IMR-90 (cell line): ENCODE results near the gene RLN3. TPM values are rescaled to one million over a fixed set of nuclear protein-coding genes. Genes with fewer than 3 reads are reported as not detected.

Source experiments
- ATAC-seq: fragments of 200-7000 bp; cut with Tn5 transposase; 2 replicates; pipeline ENCODE4 v1.9.1; 2020; ENCODE audit warnings: low read depth, mild to moderate bottlenecking, moderate library complexity
- BruUV-seq: library from RNA; stranded (reverse); fragments of 400-500 nt; replicated peaks from 2 replicates; lab custom pipeline; 2021; lab: Mats Ljungman, UMichigan
- CTCF ChIA-PET: fragments of 300-600 bp; formaldehyde crosslinking; extraction: SDS; loops from one replicate; lab custom pipeline; 2021; ENCODE audit warnings: antibody characterized with exemption; lab: Yijun Ruan, JAX
- POLR2A ChIA-PET: fragments of 300-600 bp; sonication (Branson Sonifier 250); formaldehyde crosslinking; loops from one replicate; lab custom pipeline; 2022; ENCODE audit warnings: antibody characterized with exemption; ENCODE audit not compliant: unreplicated experiment; lab: Charles Lee
- DNase-seq: peaks from one replicate; pipeline ENCODE4 v3.0.0; 2013
- H2AFZ ChIP-seq: replicated peaks from 2 replicates; pipeline ENCODE3; 2013; ENCODE audit warnings: low read length, mild to moderate bottlenecking; ENCODE audit not compliant: poor library complexity
- H2AK5ac ChIP-seq: 2 replicates; pipeline ENCODE4 v1.6.1; 2013; ENCODE audit warnings: low read depth, low read length, inconsistent platforms
- H2AK9ac ChIP-seq: replicated peaks from 2 replicates; pipeline ENCODE3; 2013; ENCODE audit warnings: mild to moderate bottlenecking, low read depth, low read length, moderate library complexity; ENCODE audit not compliant: poor library complexity
- H2BK120ac ChIP-seq: 2 replicates; pipeline ENCODE4 v1.6.1; 2013; ENCODE audit warnings: low read depth, low read length, inconsistent platforms
- H2BK15ac ChIP-seq: 3 replicates; pipeline ENCODE4 v1.6.1; 2013; ENCODE audit warnings: low read depth, low read length, inconsistent platforms
- H2BK20ac ChIP-seq: 2 replicates; pipeline ENCODE4 v1.6.1; 2013; ENCODE audit warnings: low read depth, mild to moderate bottlenecking, inconsistent platforms, low read length, moderate library complexity
- H2BK5ac ChIP-seq: 2 replicates; pipeline ENCODE4 v1.6.1; 2013; ENCODE audit warnings: mild to moderate bottlenecking, low read depth, low read length, inconsistent platforms; ENCODE audit not compliant: poor library complexity, severe bottlenecking
- H3K14ac ChIP-seq: replicated peaks from 2 replicates; pipeline ENCODE4 v1.6.1; 2013; ENCODE audit warnings: low read depth, low read length, inconsistent platforms
- H3K18ac ChIP-seq: 2 replicates; pipeline ENCODE4 v1.6.1; 2013; ENCODE audit warnings: low read depth, low read length, control low read depth
- H3K23ac ChIP-seq: 2 replicates; pipeline ENCODE4 v1.6.1; 2013; ENCODE audit warnings: low read depth, low read length, inconsistent platforms
- H3K27ac ChIP-seq: 2 replicates; pipeline ENCODE4 v1.5.1; 2013; ENCODE audit warnings: mild to moderate bottlenecking, control low read depth, low read length; ENCODE audit not compliant: insufficient read depth
- H3K27me3 ChIP-seq: 2 replicates; pipeline ENCODE4 v1.6.1; 2013; ENCODE audit warnings: low read length; ENCODE audit not compliant: control insufficient read depth, insufficient read depth
- H3K36me3 ChIP-seq: 2 replicates; pipeline ENCODE4 v1.6.1; 2013; ENCODE audit warnings: low read length, mixed read lengths; ENCODE audit not compliant: control insufficient read depth, insufficient read depth
- H3K4ac ChIP-seq: 2 replicates; pipeline ENCODE4 v1.6.1; 2013; ENCODE audit warnings: low read depth, low read length, inconsistent platforms
- H3K4me1 ChIP-seq: 2 replicates; pipeline ENCODE4 v1.6.1; 2013; ENCODE audit warnings: low read length, mixed read lengths; ENCODE audit not compliant: control insufficient read depth, insufficient read depth
- H3K4me2 ChIP-seq: 2 replicates; pipeline ENCODE4 v1.6.1; 2013; ENCODE audit warnings: low read depth, mild to moderate bottlenecking, control low read depth, low read length, moderate library complexity
- H3K4me3 ChIP-seq: 2 replicates; pipeline ENCODE4 v1.5.1; 2013; ENCODE audit warnings: low read depth, mild to moderate bottlenecking, control low read depth, low read length, moderate library complexity; ENCODE audit not compliant: insufficient read depth
- H3K56ac ChIP-seq: 2 replicates; pipeline ENCODE4 v1.6.1; 2013; ENCODE audit warnings: low read length, inconsistent platforms; ENCODE audit not compliant: insufficient read depth; ENCODE audit errors: extremely low read depth
- H3K79me1 ChIP-seq, 2 experiments: 2 replicates each; pipeline ENCODE4 v1.6.1; 2013; ENCODE audit warnings: low read length in 2 of 2, inconsistent platforms in 1 of 2, low read depth in 1 of 2
- H3K9ac ChIP-seq: 2 replicates; pipeline ENCODE4 v1.6.1; 2013; ENCODE audit warnings: low read depth, low read length, control low read depth
- H3K9me1 ChIP-seq: 2 replicates; pipeline ENCODE4 v1.6.1; 2013; ENCODE audit warnings: low read length, inconsistent platforms; ENCODE audit not compliant: insufficient read depth
- H3K9me3 ChIP-seq: 2 replicates; pipeline ENCODE4 v1.6.1; 2013; ENCODE audit warnings: low read length; ENCODE audit not compliant: control insufficient read depth, insufficient read depth
- H4K20me1 ChIP-seq: 2 replicates; pipeline ENCODE4 v1.6.1; 2013; ENCODE audit warnings: low read length, inconsistent platforms; ENCODE audit not compliant: insufficient read depth
- H4K5ac ChIP-seq: 2 replicates; pipeline ENCODE4 v1.6.1; 2013; ENCODE audit warnings: mild to moderate bottlenecking, low read depth, low read length, control low read depth
- H4K8ac ChIP-seq, 2 experiments: 2 replicates each; pipeline ENCODE4 v1.6.1; 2013; ENCODE audit warnings: low read depth in 2 of 2, low read length in 2 of 2, control low read depth in 1 of 2, inconsistent platforms in 1 of 2
- H4K91ac ChIP-seq: 2 replicates; pipeline ENCODE4 v1.6.1; 2013; ENCODE audit warnings: low read depth, low read length, inconsistent platforms; ENCODE audit not compliant: insufficient read depth
- CHD1 ChIP-seq: IDR thresholded peaks from 2 replicates; pipeline ENCODE4 v1.6.1; 2012; ENCODE audit warnings: low read depth, low read length, improper control_type of control experiment
- MAFK ChIP-seq: IDR thresholded peaks from 2 replicates; pipeline ENCODE4 v1.6.1; 2012; ENCODE audit warnings: low read depth, low read length, improper control_type of control experiment
- MAZ ChIP-seq: IDR thresholded peaks from 2 replicates; pipeline ENCODE4 v1.6.1; 2012; ENCODE audit warnings: low read depth, mild to moderate bottlenecking, low read length, improper control_type of control experiment, moderate library complexity, borderline replicate concordance
- MXI1 ChIP-seq: IDR thresholded peaks from 2 replicates; pipeline ENCODE4 v1.6.1; 2012; ENCODE audit warnings: low read depth, mild to moderate bottlenecking, low read length, moderate library complexity, borderline replicate concordance
- RAD21 ChIP-seq: IDR thresholded peaks from 2 replicates; pipeline ENCODE4 v1.6.1; 2012; ENCODE audit warnings: low read length, improper control_type of control experiment
- WGBS, 2 experiments: methylation state at CpG; one replicate each; pipeline versions ENCODE4 v1.1.5 to v1.1.7; 2013; ENCODE audit warnings: missing lambda C conversion rate in 2 of 2; ENCODE audit not compliant: insufficient read length in 1 of 2; ENCODE audit errors: extremely low coverage in 2 of 2; 5-methylcytosine and 5-hydroxymethylcytosine counted together
- dilution Hi-C: fragments of 300-500 bp; cut with HindIII; formaldehyde crosslinking; loops from one replicate; pipeline ENCODE4 v1.14.3; 2018; ENCODE audit warnings: low sequenced_read_pairs; ENCODE audit not compliant: unreplicated experiment
- in situ Hi-C: fragments of 300-500 bp; cut with MboI; formaldehyde crosslinking; loops from 3 replicates; pipeline ENCODE4 v1.14.3; 2019; ENCODE audit warnings: low sequenced_read_pairs, inconsistent platforms, mixed read lengths
- intact Hi-C: fragments of 100-400 bp; cut with micrococcal nuclease; formaldehyde crosslinking; loops from 2 replicates; pipeline ENCODE4 v1.10.0; 2022
- polyA plus RNA-seq, 3 experiments: library from polyadenylated mRNA; depleted of rRNA; stranded (reverse); fragments of >200 nt; gene quantifications; 2 replicates each; pipeline ENCODE4 v1.2.3, GENCODE V29; 2012; ENCODE audit warnings: low replicate concordance in 1 of 3
- total RNA-seq: library from RNA; depleted of rRNA; stranded (reverse); fragments of >200 nt; gene quantifications from 2 replicates; pipeline ENCODE4 v1.2.3, GENCODE V29; 2012
- TF ChIP-seq, protein P1 (sequence below): fragments of 150-350 bp; IDR thresholded peaks from 2 replicates; pipeline ENCODE4 v1.6.1; 2016; ENCODE audit warnings: low read depth, mild to moderate bottlenecking, low read length, moderate library complexity, borderline replicate concordance

RLN3 gene
- total and polyA plus RNA-seq, 2 of the 4 experiments (the other 2 are of a cell fraction): not detected

- ChIA-PET POLR2A (no interaction called here), CTCF (no interaction called here)
- H4K5ac ChIP-seq: no peak overlapping the region
- no peak overlapping the region for H3K4me2 ChIP-seq
- no peak overlapping the region for H3K27ac ChIP-seq
- H3K4me1 ChIP-seq: peaks cover 1% of the 10 kb centered on the region; the same call in 1 of the 2 replicates
- no peaks in the 10 kb centered on the region for H3K9me1 ChIP-seq
- dilution Hi-C loops (no loop called here), in situ Hi-C loops (no loop called here), intact Hi-C loops (no loop called here)
- H2AFZ ChIP-seq: no peak overlapping the region
- H3K56ac ChIP-seq: no peak overlapping the region
- no peaks in the 10 kb centered on the region for H3K79me1 ChIP-seq
- no peaks in the 10 kb centered on the region for H3K9me3 ChIP-seq
- no peak overlapping the region for H3K14ac ChIP-seq
- ATAC-seq: no peak
- no peak overlapping the region for H4K91ac ChIP-seq
- no peak overlapping the region for H2BK15ac ChIP-seq
- peaks cover 29% of the 10 kb centered on the region for H3K27me3 ChIP-seq
- TF ChIP-seq, protein P1, sequence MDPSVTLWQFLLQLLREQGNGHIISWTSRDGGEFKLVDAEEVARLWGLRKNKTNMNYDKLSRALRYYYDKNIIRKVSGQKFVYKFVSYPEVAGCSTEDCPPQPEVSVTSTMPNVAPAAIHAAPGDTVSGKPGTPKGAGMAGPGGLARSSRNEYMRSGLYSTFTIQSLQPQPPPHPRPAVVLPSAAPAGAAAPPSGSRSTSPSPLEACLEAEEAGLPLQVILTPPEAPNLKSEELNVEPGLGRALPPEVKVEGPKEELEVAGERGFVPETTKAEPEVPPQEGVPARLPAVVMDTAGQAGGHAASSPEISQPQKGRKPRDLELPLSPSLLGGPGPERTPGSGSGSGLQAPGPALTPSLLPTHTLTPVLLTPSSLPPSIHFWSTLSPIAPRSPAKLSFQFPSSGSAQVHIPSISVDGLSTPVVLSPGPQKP: no peak
- no peak for TF ChIP-seq MAZ
- TF ChIP-seq RAD21: no peak
- no peak for TF ChIP-seq CHD1
- TF ChIP-seq MAFK: no peak
- no peak for TF ChIP-seq MXI1
- H3K9ac ChIP-seq: no peak overlapping the region
- H3K4me3 ChIP-seq: no peak overlapping the region
- DNase-seq: no peak
- H3K36me3 ChIP-seq: no peaks in the 10 kb centered on the region
- no peak overlapping the region for H4K8ac ChIP-seq
- WGBS, 2 experiments: 62% methylated on average over 2 of the region's 9 CpGs; no CpG with 5 or more reads in 1 of the 2 experiments
- no peak overlapping the region for H2BK5ac ChIP-seq
- H2AK9ac ChIP-seq: no peak overlapping the region
- H3K4ac ChIP-seq: no peak overlapping the region
- no peaks in the 10 kb centered on the region for H4K20me1 ChIP-seq
- H3K23ac ChIP-seq: no peak overlapping the region
- BruUV-seq: no TSS peak
- H2BK120ac ChIP-seq: no peak overlapping the region
- no peak overlapping the region for H2AK5ac ChIP-seq
- H2BK20ac ChIP-seq: no peak overlapping the region
- no peak overlapping the region for H3K18ac ChIP-seq
These were observed 33.3 kb downstream of the RLN3 start for GRCh38 chr19:14061081-14061749.
